GM12892 (cell line): ENCODE data around the gene METTL24.

Experiments
- DNase-seq: peaks from one replicate; pipeline ENCODE4 v3.0.0; 2011; ENCODE audit not compliant: insufficient read length
- FAIRE-seq: peaks from 2 replicates; lab custom pipeline; 2011; peaks lifted over from hg19 to GRCh38; lab: Jason Lieb, UNC
- POLR2A ChIP-seq: IDR thresholded peaks from 2 replicates; pipeline ENCODE4 v1.6.1; 2011; ENCODE audit warnings: low read depth, low read length, control low read depth
- POLR2AphosphoS5 ChIP-seq: IDR thresholded peaks from 2 replicates; pipeline ENCODE4 v1.6.1; 2011; ENCODE audit warnings: low read depth, low read length, control low read depth
- TAF1 ChIP-seq: IDR thresholded peaks from 2 replicates; pipeline ENCODE4 v1.6.1; 2011; ENCODE audit warnings: low read depth, mild to moderate bottlenecking, control low read depth, low read length, borderline replicate concordance

METTL24 gene

DNA sequence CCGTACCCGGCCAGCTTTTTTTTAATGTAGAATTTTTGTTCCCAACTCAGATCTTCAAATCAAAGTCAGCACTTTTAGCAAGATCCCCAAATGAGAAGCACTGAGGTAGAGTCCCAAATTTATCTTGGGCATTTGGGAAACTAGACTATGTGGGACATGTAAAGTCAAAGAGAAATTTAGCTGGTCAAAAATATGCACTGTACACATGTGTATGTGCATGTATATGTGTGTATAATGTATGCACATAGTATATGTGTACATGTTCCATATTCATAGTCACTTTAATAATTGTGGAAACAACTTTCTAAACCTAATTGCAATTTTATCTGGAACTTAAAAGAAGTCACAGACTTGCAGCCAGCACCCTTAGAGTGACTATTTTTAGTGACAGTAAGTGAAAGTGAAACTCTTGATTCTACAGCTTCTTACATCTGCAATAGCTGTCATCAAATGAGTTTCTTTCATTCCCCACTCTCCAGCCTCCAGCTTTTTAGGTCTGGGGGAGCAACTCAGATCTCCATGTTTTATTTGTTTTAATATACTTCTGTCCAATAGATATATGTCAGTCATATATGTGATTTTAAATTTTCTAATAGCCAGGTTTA lies 124.3 kb downstream of the METTL24 start:
- peak; percentile 24 for FAIRE-seq
- peak; percentile 23 for DNase-seq
- no peak for TF ChIP-seq TAF1
- no peak for TF ChIP-seq POLR2A
- no peak for TF ChIP-seq POLR2AphosphoS5

DNA sequence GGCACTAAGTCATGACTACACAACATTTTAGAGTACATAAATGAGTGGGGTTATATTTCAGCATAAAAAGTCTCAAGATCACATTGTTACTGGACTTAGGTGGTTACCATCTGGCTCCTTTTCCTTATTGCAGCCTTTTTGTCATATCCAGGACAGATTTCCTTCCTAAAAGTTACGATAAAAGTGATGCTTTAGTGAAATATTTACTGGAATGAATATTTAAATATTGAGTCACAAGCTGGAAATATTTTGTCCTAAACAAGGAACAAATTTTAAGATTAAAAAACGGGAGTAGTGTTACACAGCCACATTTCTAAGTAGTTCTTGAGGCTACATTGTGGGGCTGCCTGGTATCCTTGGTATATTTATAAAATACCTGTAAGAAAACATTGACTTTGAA lies 125.7 kb downstream of the METTL24 start:
- TF ChIP-seq TAF1: no peak
- TF ChIP-seq POLR2A: no peak
- TF ChIP-seq POLR2AphosphoS5: no peak
- DNase-seq (no peak), FAIRE-seq (no peak)

DNA sequence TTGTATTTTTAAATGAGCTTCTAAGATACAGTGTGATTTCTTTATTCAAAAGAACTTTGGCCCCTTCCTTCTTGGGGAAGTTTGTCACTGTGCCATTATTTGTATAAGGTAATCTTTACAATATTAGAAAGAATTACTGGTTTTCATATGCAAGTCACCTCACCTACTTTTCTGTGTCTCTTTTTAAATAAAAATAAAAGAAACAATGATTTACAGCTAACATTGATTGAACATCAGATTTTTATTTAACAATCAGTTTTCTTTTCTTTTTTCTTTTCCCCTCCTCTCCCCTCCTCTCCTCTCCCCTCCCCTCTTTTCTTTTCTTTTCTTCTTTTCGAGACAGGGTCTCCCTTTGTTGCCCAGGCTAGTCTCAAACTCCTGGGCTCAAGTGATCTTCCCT lies 131.9 kb downstream of the METTL24 start:
- TF ChIP-seq TAF1 (no peak), POLR2A (no peak), POLR2AphosphoS5 (no peak)
- FAIRE-seq (no peak), DNase-seq (no peak)

DNA sequence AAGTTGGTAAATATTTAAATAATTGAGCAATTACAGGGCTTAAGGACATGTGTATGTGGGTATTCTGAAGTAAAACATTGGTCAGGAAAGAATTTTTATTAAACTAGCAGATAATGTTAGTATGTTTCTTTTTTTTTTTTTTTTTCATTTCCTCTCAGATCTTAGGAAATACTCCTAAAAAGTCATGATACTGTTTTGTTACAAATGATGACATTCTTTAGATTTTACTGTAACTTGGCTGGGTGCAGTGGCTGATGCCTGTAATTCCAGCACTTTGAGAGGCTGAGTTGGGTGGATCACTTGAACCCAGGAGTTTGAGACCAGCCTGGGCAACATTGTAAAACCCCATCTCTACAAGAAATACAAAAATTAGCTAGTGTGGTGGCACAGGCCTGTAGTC lies 136.4 kb downstream of the METTL24 start:
- TF ChIP-seq TAF1 (no peak), POLR2AphosphoS5 (no peak), POLR2A (no peak)
- no peak for DNase-seq
- no peak for FAIRE-seq

DNA sequence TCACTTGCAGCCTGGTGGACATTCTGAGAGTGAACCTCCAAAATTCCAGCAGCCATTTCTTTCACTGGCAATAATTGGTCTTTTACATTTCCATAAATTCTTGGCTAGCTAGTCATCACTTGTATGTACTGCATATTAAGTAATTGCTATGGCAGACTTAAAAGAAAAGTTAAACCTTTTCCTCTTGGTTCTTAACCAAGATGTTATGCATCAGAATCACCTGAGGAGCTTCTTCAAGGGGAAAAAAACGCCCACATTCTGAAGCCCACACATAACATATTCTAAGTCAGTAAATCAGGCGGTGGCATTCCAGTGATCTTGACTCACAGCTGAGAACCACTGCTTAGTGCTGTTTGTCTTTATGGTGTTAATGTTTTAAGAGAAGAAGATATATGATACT lies 140.9 kb downstream of the METTL24 start:
- no peak for DNase-seq
- TF ChIP-seq TAF1 (no peak), POLR2AphosphoS5 (no peak), POLR2A (no peak)
- FAIRE-seq: no peak

DNA sequence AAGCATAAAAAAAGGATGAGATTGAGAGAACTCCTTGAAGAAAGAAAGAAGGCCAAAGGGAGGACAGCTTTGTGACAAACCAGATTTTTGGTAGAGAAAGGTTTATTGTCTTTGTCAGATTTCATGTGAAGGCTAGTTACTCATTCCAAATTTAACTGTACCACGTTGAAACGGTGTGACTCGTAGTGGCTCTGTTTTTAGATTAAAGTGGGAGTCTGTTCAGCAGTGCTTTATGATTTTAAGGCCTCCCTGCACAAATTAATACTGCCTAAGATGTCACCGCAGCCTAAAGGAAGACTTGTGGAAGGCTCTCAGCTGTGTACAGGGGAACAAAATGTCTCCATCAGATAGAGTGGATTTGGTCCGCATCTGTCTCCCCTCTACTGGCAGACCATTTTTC lies 142.0 kb downstream of the METTL24 start:
- DNase-seq: no peak
- TF ChIP-seq POLR2A (no peak), TAF1 (no peak), POLR2AphosphoS5 (no peak)

DNA sequence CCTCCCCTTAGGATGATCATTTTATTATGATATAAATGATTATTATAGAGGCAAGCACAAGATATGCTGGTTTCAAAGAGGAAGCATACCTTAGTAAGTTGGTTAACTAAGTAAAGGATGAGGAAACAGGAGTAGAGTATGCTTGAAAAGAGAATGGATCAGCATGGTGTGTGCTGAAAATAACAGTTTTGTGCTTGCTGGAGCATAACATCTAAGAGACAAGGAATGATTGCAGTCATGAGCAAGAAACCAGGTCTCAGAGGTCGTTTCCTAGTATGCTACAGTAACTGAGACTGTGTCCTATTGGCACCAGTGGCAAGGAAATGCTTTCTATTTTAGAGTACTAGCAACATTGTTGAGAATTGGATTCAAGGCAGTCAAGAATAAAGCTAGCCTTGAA lies 143.8 kb downstream of the METTL24 start:
- TF ChIP-seq TAF1 (no peak), POLR2A (no peak), POLR2AphosphoS5 (no peak)
- DNase-seq (no peak), FAIRE-seq (peak; percentile 40)

More for the DNA sequence above, 142.0 kb downstream of the METTL24 start:
- no peak for FAIRE-seq

DNA sequence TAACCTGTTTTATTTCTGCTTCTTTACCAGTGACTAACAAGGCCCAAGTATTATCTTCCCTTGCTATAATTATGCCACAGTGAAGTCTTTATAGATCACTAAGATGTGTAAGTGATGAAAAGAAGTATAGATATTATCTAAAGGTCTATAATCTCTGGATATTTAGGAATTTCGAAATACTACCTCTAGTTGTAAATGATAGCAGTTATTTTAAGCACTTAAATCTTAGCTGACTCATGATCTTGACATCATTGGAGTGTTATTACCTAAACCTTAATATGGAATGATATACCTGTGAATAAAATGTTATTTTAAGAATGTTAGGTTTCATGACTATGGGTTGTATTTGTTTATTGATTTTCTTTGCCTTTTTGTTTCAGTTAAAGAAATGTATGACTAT lies 146.4 kb downstream of the METTL24 start:
- FAIRE-seq: no peak
- TF ChIP-seq POLR2A: no peak
- no peak for TF ChIP-seq TAF1
- TF ChIP-seq POLR2AphosphoS5: no peak

DNA sequence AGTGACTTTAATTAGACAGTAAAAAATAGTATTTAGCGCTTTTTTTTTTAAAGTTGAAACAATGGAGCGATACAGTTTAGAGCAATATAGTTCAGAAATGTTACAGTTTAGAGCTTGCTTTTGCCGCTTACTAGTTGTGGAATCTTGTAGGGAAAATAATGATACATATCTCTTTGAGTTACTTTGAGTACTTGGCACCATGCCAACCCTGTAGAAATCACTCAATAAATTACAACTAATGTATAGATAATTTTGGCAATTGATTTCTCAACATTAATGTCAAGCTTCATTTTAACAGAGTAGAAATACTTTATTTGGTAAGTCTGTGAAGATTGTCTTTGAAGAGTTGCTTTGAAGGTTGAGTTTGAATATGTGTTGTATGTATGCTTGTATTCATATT lies 150.5 kb downstream of the METTL24 start:
- peak; percentile 14 for FAIRE-seq
- no peak for TF ChIP-seq POLR2AphosphoS5
- TF ChIP-seq POLR2A: no peak
- no peak for TF ChIP-seq TAF1
- no peak for DNase-seq

More for the DNA sequence above, 146.4 kb downstream of the METTL24 start:
- DNase-seq: no peak

DNA sequence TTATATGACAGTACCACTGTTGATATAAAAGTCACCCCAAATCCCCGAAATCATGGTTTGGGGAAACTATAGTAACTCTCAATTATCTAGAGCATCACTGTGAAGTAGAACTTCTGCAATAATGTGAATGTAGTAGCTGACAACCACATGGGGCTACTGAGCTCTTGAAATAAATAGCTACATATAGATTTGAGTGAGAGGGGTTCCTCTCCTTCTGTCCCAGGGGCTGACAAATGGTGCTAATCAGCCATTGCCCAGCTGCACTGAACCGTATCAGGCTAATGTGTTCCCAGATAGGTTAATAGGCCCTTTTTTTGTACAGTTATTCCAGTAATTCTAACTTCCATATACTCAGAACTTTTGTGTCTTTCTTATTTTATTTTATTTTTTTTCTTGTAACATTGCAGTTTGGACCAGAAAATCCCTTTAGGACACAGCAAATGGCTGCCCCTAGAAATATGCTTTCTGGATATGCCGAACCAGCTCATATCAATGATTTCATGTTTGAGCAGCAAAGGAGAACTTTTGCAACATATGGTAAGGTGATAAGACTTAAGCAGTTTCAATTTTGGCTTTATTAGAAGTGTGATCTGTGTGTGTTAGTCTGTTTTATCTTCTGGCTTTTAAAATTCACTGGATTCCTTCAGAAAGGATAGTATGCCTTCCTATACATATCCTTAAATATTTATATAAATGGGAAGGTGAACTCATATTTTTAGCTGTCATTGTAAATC lies 156.8 kb downstream of the METTL24 start:
- TF ChIP-seq POLR2AphosphoS5 (no peak), POLR2A (no peak), TAF1 (no peak)
- no peak for FAIRE-seq
- no peak for DNase-seq

DNA sequence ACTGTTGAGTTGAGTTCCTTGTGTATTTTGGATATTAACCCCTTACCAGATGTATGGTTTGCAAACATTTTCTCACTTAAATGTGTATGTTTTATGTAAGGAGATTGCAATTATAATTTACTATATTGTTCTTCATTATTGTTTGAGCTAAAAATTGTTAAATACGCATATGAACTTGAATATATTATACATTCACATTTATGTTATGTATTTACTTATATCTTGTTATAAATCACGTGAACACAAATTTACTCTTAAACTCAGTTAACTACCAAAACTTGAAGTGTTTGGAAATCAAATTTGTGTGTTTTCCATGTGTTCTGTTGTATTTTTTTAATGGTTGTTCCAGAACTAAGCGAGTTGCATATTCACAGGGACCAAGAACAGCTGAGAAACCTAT lies 159.6 kb downstream of the METTL24 start:
- DNase-seq: no peak
- TF ChIP-seq POLR2AphosphoS5: no peak
- TF ChIP-seq TAF1: no peak
- TF ChIP-seq POLR2A: no peak

DNA sequence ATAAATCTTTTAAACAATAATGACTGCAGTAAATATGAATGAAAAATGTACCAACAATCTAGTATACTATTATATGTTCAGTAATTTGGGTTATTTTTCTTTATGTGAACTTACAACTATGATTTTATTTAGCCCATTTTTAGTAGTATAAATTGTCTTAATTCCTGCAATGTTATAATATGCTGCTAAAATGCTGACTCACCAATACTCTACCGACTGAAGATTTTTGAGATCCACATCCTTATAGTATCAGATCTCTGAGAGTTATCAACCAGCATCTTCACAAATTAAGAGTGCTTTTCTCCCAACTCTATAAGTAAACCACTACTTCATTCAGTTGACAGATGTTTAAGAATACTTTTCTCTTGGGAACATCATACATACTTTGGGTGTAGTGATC lies 161.3 kb downstream of the METTL24 start:
- TF ChIP-seq POLR2AphosphoS5 (no peak), TAF1 (no peak), POLR2A (no peak)
- DNase-seq (no peak), FAIRE-seq (no peak)

More for the DNA sequence above, 159.6 kb downstream of the METTL24 start:
- no peak for FAIRE-seq
